MG63 (cell line): Measurements from ENCODE around the gene CLPX. TPM values are rescaled to one million over a fixed set of nuclear protein-coding genes. Genes with fewer than 3 reads are reported as not detected.
A peak's percentile ranks its signal among the peaks of the same experiment; 100 is the strongest.
"Not testable (repeated sequence)": the region's sequence is repeated elsewhere in the genome, so short reads cannot be mapped to it uniquely, and the experiment has no call there.

Source experiments
- DNase-seq: peaks from one replicate; pipeline ENCODE4 v3.0.0-alpha.2; 2020
- H3K27me3 ChIP-seq: fragments of 250-450 bp; sonication (Bioruptor Pico); 2 replicates; pipeline ENCODE4 v1.5.1; 2020; ENCODE audit warnings: mild to moderate bottlenecking, moderate library complexity
- H3K36me3 ChIP-seq: fragments of 250-450 bp; sonication (Bioruptor Pico); 2 replicates; pipeline ENCODE4 v1.5.1; 2020; ENCODE audit warnings: mild to moderate bottlenecking, moderate library complexity
- H3K4me3 ChIP-seq: fragments of 250-450 bp; sonication (Bioruptor Pico); 2 replicates; pipeline ENCODE4 v1.5.1; 2020; ENCODE audit warnings: mild to moderate bottlenecking, moderate library complexity
- H3K9me3 ChIP-seq: fragments of 250-450 bp; sonication (Bioruptor Pico); 2 replicates; pipeline ENCODE4 v1.5.1; 2020; ENCODE audit warnings: mild to moderate bottlenecking, moderate library complexity
- total RNA-seq: library from RNA; depleted of rRNA; stranded (reverse); fragments of >200 nt; shearing (Covaris generic); gene quantifications from 2 replicates; pipeline ENCODE4 v1.2.3, GENCODE V29; 2014; ENCODE audit warnings: low replicate concordance

The CLPX gene
- total RNA-seq, 1 experiment from 2014 or later: 46.4 TPM

GRCh38 chr15:65146438-65146837 lies 38.7 kb downstream of the CLPX start:
- H3K4me3 ChIP-seq: no peak overlapping the region
- no peaks in the 10 kb centered on the region for H3K27me3 ChIP-seq
- no peaks in the 10 kb centered on the region for H3K9me3 ChIP-seq
- no peak for DNase-seq
- peaks cover 34% of the 10 kb centered on the region for H3K36me3 ChIP-seq

GRCh38 chr15:65138631-65139030 lies 46.5 kb downstream of the CLPX start:
- not testable (repeated sequence) for H3K4me3 ChIP-seq, DNase-seq, H3K36me3 ChIP-seq, H3K27me3 ChIP-seq, H3K9me3 ChIP-seq

- not testable (repeated sequence) for H3K9me3 ChIP-seq, H3K4me3 ChIP-seq, DNase-seq, H3K36me3 ChIP-seq, H3K27me3 ChIP-seq
Measured at GRCh38 chr15:65137893-65138292, 47.2 kb downstream of the CLPX start.

- DNase-seq, H3K9me3 ChIP-seq, H3K27me3 ChIP-seq, H3K36me3 ChIP-seq, H3K4me3 ChIP-seq: not testable (repeated sequence)
Measured at GRCh38 chr15:65137089-65137488, 48.1 kb downstream of the CLPX start.

GRCh38 chr15:65134538-65134937 lies 50.6 kb downstream of the CLPX start:
- DNase-seq: no peak
- Histone ChIP-seq H3K27me3 (no peaks in the 10 kb centered on the region), H3K4me3 (no peak overlapping the region), H3K9me3 (peaks cover 6% of the 10 kb centered on the region), H3K36me3 (peaks cover 18% of the 10 kb centered on the region)

GRCh38 chr15:65133548-65134200 lies 51.5 kb downstream of the CLPX start, which contains the start of gene PDCD7:
TSS of gene PDCD7 (minus strand) at chr15:65133808. CDS start at chr15:65133781, 27 bp downstream.
- peaks cover 6% of the 10 kb centered on the region for H3K9me3 ChIP-seq
- peak within 1 kb of the TSS; percentile 94 for H3K4me3 ChIP-seq
- H3K27me3 ChIP-seq: no peaks in the 10 kb centered on the region
- H3K36me3 ChIP-seq: peaks cover 27% of the 10 kb centered on the region
- DNase-seq: peak; percentile 87

- H3K9me3 ChIP-seq: peaks cover 6% of the 10 kb centered on the region
- peaks cover 34% of the 10 kb centered on the region for H3K36me3 ChIP-seq
Measured at GRCh38 chr15:65132878-65133547, 52.1 kb downstream of the CLPX start.

GRCh38 chr15:65130941-65131340 lies 54.2 kb downstream of the CLPX start:
- no peak for DNase-seq

More at GRCh38 chr15:65132878-65133547, 52.1 kb downstream of the CLPX start:
- peak overlapping the region; percentile 94 for H3K4me3 ChIP-seq
- H3K27me3 ChIP-seq: no peaks in the 10 kb centered on the region
- DNase-seq: peak; percentile 50

GRCh38 chr15:65115542-65115941 lies 69.6 kb downstream of the CLPX start:
- Histone ChIP-seq H3K4me3 (no peak overlapping the region), H3K36me3 (peaks cover 61% of the 10 kb centered on the region), H3K9me3 (no peaks in the 10 kb centered on the region), H3K27me3 (no peaks in the 10 kb centered on the region)
- DNase-seq: no peak

More at GRCh38 chr15:65130941-65131340, 54.2 kb downstream of the CLPX start:
- Histone ChIP-seq H3K9me3 (no peaks in the 10 kb centered on the region), H3K4me3 (no peak overlapping the region), H3K27me3 (no peaks in the 10 kb centered on the region), H3K36me3 (peaks cover 41% of the 10 kb centered on the region)

- no peak for DNase-seq
- no peak within 1 kb of the TSS for H3K4me3 ChIP-seq
- peaks cover 58% of the 10 kb centered on the region for H3K36me3 ChIP-seq
- H3K9me3 ChIP-seq: no peaks in the 10 kb centered on the region
- no peaks in the 10 kb centered on the region for H3K27me3 ChIP-seq
Measured at GRCh38 chr15:65115086-65115485, 70.1 kb downstream of the CLPX start, which contains the start of gene UBAP1L. TSS of gene UBAP1L (minus strand) at chr15:65115200. CDS start at chr15:65106215, 8,985 bp downstream.

- Histone ChIP-seq H3K4me3 (no peak overlapping the region), H3K27me3 (no peaks in the 10 kb centered on the region), H3K9me3 (no peaks in the 10 kb centered on the region), H3K36me3 (peaks cover 37% of the 10 kb centered on the region)
- peak; percentile 72 for DNase-seq
Measured at GRCh38 chr15:65110676-65111292, 74.4 kb downstream of the CLPX start.

- no peaks in the 10 kb centered on the region for H3K9me3 ChIP-seq
- no peak for DNase-seq
- peaks cover 30% of the 10 kb centered on the region for H3K36me3 ChIP-seq
- no peaks in the 10 kb centered on the region for H3K27me3 ChIP-seq
- H3K4me3 ChIP-seq: no peak overlapping the region
Measured at GRCh38 chr15:65106011-65106590, 79.0 kb downstream of the CLPX start.

- H3K9me3 ChIP-seq: no peaks in the 10 kb centered on the region
- no peak overlapping the region for H3K4me3 ChIP-seq
- no peaks in the 10 kb centered on the region for H3K27me3 ChIP-seq
- H3K36me3 ChIP-seq: peaks cover 39% of the 10 kb centered on the region
- no peak for DNase-seq
Measured at GRCh38 chr15:65105038-65105437, 80.1 kb downstream of the CLPX start.

GRCh38 chr15:65102912-65103311 lies 82.2 kb downstream of the CLPX start:
- H3K36me3 ChIP-seq: peaks cover 54% of the 10 kb centered on the region

GRCh38 chr15:65101891-65102708 lies 83.0 kb downstream of the CLPX start:
- H3K36me3 ChIP-seq: peaks cover 52% of the 10 kb centered on the region
- no peak overlapping the region for H3K4me3 ChIP-seq
- no peak for DNase-seq
- H3K27me3 ChIP-seq: no peaks in the 10 kb centered on the region
- H3K9me3 ChIP-seq: no peaks in the 10 kb centered on the region

More at GRCh38 chr15:65102912-65103311, 82.2 kb downstream of the CLPX start:
- Histone ChIP-seq H3K4me3 (no peak overlapping the region), H3K27me3 (no peaks in the 10 kb centered on the region), H3K9me3 (no peaks in the 10 kb centered on the region)
- no peak for DNase-seq

GRCh38 chr15:65101411-65101890 lies 83.7 kb downstream of the CLPX start:
- Histone ChIP-seq H3K36me3 (peaks cover 52% of the 10 kb centered on the region), H3K9me3 (no peaks in the 10 kb centered on the region), H3K4me3 (no peak overlapping the region), H3K27me3 (no peaks in the 10 kb centered on the region)
- DNase-seq: peak; percentile 47
